ENCODE measurements around the gene TYRO3. TPM values are rescaled to one million over a fixed set of nuclear protein-coding genes. Genes with fewer than 3 reads are reported as not detected.

TYRO3 gene
- total and polyA plus RNA-seq, 4 donors = 3.4 to 9.8 (median 5.2) TPM

DNA sequence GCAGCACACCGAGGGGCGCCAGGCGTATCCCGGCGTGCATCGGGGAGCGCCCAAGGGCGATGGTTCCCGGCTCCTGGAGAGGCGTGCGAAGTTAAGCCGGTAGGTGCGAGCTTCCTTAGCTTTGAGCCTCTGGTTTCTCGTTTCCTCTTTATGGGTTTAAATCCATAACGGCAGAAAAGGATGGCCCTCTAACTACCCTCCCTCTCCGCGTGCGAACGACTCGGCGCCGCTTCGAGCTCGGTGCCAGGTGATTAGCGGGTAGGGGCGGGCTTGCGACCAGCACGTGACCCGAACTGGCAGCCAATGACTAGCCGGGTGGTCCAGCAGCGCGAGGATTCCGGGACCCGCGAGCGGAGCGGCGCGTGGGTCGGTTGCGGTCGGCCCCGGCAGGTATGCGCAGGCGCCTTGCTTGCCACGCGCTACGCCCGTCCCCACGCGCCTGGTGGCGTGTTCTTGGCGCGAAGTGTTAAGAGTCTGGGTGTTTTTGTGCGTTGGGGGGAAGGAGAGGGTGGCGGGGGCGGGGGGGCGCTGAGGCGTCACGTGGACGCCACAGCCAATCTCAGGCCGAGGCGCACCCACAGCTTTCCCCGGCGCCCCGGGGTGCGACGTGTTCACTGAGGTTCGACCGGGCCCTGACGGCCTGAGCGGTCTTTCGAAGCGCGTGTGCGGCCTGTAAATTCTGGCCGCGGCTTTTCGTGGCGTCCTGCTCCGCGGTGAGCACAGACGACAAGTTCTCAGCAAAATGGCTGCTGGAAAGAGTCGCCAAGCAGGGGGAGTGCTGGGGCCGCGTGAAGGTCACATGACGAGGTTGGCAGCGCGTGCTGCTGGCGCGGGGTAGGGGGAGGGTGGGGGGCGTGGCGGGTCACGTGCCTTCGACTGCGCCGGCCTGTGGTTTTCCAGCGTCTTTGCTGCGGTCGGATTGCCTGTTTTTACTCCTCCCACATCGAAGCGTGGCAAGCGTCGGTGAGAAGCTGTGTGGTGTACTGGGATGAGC is 62.5 kb downstream of the TYRO3 start:
- DNase-seq = peak; percentile 87 to 93
- intact Hi-C loops (cut with DNase I) = loop anchor here (1.0 to 5.0 kb wide), 2 partner anchors 39 to 41 kb away; partner anchors contain the start of gene MGA (in 2 of the 2)
- Histone ChIP-seq H3K27ac (ENCODE audit: low read depth in 1 of 2, low read length in 2 of 2) (peak overlapping the region in 1 of 2 donors; percentile 22), H3K4me3 (ENCODE audit: low read length in 2 of 2) (peak overlapping the region; percentile 9 to 21), H3K36me3 (ENCODE audit: control insufficient read depth in 1 of 2, insufficient read depth in 2 of 2, low read length in 1 of 2) (no peaks in the 10 kb centered on the region), H3K4me1 (ENCODE audit: control insufficient read depth in 1 of 2, insufficient read depth in 2 of 2, low read length in 2 of 2) (no peaks in the 10 kb centered on the region), H3K27me3 (ENCODE audit: control insufficient read depth in 1 of 2, insufficient read depth in 2 of 2, low read length in 1 of 2) (no peaks in the 10 kb centered on the region), H3K9me3 (ENCODE audit: control insufficient read depth, low read length) (peaks cover 2% of the 10 kb centered on the region)
- peak; percentile 95 for ATAC-seq (ENCODE audit: low FRiP score)
- WGBS, 2 donors = 0 to 2% methylated on average over 101 to 104 of the region's 104 CpGs

DNA sequence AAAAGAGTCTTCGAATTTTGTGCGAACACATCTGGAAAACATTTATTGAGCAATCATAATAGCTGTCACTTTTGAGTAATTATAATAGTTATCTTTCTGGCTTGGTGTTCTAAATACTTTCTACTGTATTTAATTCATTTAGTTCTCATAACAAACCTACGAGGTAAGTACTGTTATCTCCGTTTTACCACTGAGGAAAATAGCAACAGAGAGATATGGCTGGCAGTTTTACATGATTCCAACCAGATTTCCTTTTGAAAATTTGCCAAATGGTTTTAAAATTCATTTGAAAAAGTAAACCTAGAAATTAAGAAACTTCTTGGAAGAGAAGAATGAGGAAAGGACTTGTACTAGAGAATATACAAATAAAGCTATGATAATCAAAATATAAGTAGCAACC is 63.9 kb downstream of the TYRO3 start:
- Histone ChIP-seq H3K27ac (ENCODE audit: low read depth in 1 of 2, low read length in 2 of 2) (no peak overlapping the region), H3K9me3 (ENCODE audit: control insufficient read depth, low read length) (no peaks in the 10 kb centered on the region), H3K36me3 (ENCODE audit: control insufficient read depth in 1 of 2, insufficient read depth in 2 of 2, low read length in 1 of 2) (no peaks in the 10 kb centered on the region), H3K4me3 (ENCODE audit: low read length in 2 of 2) (no peak overlapping the region), H3K4me1 (ENCODE audit: control insufficient read depth in 1 of 2, insufficient read depth in 2 of 2, low read length in 2 of 2) (no peaks in the 10 kb centered on the region), H3K27me3 (ENCODE audit: control insufficient read depth in 1 of 2, insufficient read depth in 2 of 2, low read length in 1 of 2) (no peaks in the 10 kb centered on the region)
- no peak for DNase-seq
- no peak for ATAC-seq (ENCODE audit: low FRiP score)
- WGBS, 2 donors = 50 to 59% methylated on average over 4 of the region's 4 CpGs
- intact Hi-C loops (cut with DNase I) = loop anchor here in 1 of 2 donors (5.0 kb wide), 1 partner anchor 39 kb away; the partner anchor contains the start of gene MGA

DNA sequence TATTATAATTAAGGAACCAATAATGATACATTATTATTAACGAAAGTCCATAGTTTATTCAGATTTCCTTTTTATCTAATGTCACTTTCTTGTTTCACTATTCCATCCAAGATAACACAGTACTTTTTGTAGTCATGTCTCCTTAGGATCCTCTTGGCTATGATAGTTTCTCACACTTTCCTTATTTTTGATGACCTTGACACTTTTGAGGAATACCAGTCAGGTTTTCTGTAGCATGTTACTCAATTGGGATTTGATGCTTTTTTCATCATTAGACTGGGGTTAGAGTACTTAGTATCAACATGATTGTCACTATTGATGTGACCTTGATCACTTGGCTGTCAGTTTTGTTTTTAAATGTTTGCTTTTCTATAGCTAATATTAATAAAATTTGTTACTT is 68.2 kb downstream of the TYRO3 start:
- Histone ChIP-seq H3K36me3 (ENCODE audit: control insufficient read depth in 1 of 2, insufficient read depth in 2 of 2, low read length in 1 of 2) (no peaks in the 10 kb centered on the region), H3K27ac (ENCODE audit: low read depth in 1 of 2, low read length in 2 of 2) (no peak overlapping the region), H3K4me1 (ENCODE audit: control insufficient read depth in 1 of 2, insufficient read depth in 2 of 2, low read length in 2 of 2) (no peaks in the 10 kb centered on the region), H3K4me3 (ENCODE audit: low read length in 2 of 2) (no peak overlapping the region), H3K9me3 (ENCODE audit: control insufficient read depth, low read length) (no peaks in the 10 kb centered on the region), H3K27me3 (ENCODE audit: control insufficient read depth in 1 of 2, insufficient read depth in 2 of 2, low read length in 1 of 2) (no peaks in the 10 kb centered on the region)
- DNase-seq (no peak), ATAC-seq (ENCODE audit: low FRiP score) (no peak)
- 96 to 100% methylated on average over 1 of the region's 1 CpG for WGBS, 2 donors
- intact Hi-C loops (cut with DNase I) = no loop called here

DNA sequence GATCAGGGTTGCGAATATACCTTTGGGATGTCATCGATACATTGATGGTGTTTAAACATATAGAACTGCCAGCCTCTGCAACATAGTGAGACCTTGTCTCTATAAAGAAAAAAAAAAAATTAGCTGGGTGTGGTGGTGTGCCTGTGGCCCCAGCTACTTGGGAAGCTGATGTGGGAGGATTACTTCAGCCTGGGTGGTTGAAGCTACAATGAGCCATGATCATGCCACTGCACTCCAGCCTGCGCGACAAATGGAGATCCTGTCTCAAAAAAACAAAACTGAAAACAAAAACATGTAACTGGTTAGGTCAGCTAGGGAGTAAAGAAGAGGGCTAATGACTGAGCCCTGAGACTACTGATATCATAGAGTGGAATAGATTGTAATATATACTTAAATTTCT is 70.5 kb downstream of the TYRO3 start:
- intact Hi-C loops (cut with DNase I) = no loop called here
- Histone ChIP-seq H3K9me3 (ENCODE audit: control insufficient read depth, low read length) (no peaks in the 10 kb centered on the region), H3K4me1 (ENCODE audit: control insufficient read depth in 1 of 2, insufficient read depth in 2 of 2, low read length in 2 of 2) (no peaks in the 10 kb centered on the region), H3K27me3 (ENCODE audit: control insufficient read depth in 1 of 2, insufficient read depth in 2 of 2, low read length in 1 of 2) (no peaks in the 10 kb centered on the region), H3K27ac (ENCODE audit: low read depth in 1 of 2, low read length in 2 of 2) (no peak overlapping the region), H3K4me3 (ENCODE audit: low read length in 2 of 2) (no peak overlapping the region), H3K36me3 (ENCODE audit: control insufficient read depth in 1 of 2, insufficient read depth in 2 of 2, low read length in 1 of 2) (no peaks in the 10 kb centered on the region)
- DNase-seq (no peak), ATAC-seq (ENCODE audit: low FRiP score) (no peak)
- 91 to 97% methylated on average over 4 of the region's 4 CpGs for WGBS, 2 donors

DNA sequence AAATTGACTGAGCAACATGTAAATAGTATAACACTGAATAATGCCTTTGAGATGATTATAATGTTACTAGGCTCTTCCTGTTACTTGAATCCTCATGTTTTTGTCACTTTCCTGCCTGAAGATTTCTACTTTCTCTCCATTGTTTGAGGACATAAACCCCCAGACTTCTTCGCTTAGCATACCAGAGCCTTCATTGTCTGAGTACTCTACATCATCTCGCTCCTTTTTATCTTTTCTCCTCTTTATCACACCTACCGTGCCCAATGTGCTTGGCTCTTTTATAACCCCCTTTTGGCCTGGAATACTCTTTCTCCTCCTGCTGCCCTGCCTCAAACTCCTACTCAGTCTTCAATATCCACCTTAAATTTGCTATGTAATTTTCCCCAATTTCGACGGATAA is 70.9 kb downstream of the TYRO3 start:
- no peak overlapping the region for H3K4me3 ChIP-seq (ENCODE audit: low read length in 2 of 2)
- WGBS, 2 donors = 67 to 79% methylated on average over 5 of the region's 5 CpGs
- H3K4me1 ChIP-seq (ENCODE audit: control insufficient read depth in 1 of 2, insufficient read depth in 2 of 2, low read length in 2 of 2) = no peaks in the 10 kb centered on the region
- intact Hi-C loops (cut with DNase I) = no loop called here
- H3K36me3 ChIP-seq (ENCODE audit: control insufficient read depth in 1 of 2, insufficient read depth in 2 of 2, low read length in 1 of 2) = no peaks in the 10 kb centered on the region
- H3K27me3 ChIP-seq (ENCODE audit: control insufficient read depth in 1 of 2, insufficient read depth in 2 of 2, low read length in 1 of 2) = no peaks in the 10 kb centered on the region
- DNase-seq (no peak), ATAC-seq (ENCODE audit: low FRiP score) (no peak)
- H3K9me3 ChIP-seq (ENCODE audit: control insufficient read depth, low read length) = no peaks in the 10 kb centered on the region
- H3K27ac ChIP-seq (ENCODE audit: low read depth in 1 of 2, low read length in 2 of 2) = no peak overlapping the region

DNA sequence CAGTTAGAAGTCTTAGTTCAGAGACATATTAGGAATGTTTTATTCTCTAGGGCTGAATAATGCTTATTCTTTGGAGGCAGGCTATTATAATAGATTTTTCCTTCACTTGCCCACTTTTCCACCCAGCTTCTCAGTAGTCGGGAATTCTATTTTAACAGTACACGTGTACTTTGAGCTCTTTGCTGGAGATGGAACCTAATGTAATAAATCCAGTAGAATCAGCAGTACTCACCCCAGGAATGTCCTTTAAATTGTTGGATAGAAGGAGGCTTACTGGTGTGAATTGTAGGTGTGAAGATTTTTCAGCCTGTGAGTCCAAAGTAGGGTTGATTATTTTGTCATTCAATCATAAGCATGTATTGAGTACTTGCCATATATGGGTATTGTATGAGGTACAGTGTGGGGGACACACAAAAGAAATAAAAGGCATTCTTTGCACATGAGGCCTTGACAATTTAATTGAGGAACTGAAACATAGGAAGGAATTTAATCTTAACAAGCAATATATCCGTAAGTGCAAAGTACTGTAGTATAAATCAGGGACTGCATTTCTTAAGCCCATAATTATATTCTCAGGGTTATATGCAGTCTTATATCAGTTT is 71.7 kb downstream of the TYRO3 start:
- no peaks in the 10 kb centered on the region for H3K4me1 ChIP-seq (ENCODE audit: control insufficient read depth in 1 of 2, insufficient read depth in 2 of 2, low read length in 2 of 2)
- no peak for DNase-seq

DNA sequence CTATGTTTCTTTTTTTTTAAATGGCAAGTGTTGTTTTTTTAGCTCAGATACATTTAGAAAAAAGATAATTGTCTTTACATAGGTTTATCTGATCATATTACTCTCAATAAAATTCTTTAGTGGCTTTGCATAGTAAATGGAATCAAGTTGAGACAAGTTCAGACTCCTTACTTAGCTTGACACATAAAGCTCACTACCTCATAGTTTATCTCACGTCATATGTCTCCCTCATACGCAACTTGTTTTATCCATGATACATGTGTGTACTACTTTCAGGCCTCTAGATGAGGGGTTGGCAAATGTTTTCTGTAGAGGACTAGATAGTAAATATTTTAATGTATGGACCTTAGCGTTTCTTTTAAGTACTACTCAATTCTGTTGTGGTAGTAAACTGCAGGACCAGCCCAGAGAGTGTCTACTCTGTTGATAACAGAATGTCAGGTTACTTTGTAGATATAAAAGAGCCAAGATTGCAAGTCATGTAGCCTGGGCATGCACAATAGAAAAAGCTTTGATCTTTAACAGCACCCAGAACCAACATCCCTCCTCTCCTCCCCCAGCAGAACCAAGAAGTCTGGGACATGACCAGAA is 73.0 kb downstream of the TYRO3 start:
- Histone ChIP-seq H3K27me3 (ENCODE audit: control insufficient read depth in 1 of 2, insufficient read depth in 2 of 2, low read length in 1 of 2) (no peaks in the 10 kb centered on the region), H3K9me3 (ENCODE audit: control insufficient read depth, low read length) (no peaks in the 10 kb centered on the region), H3K4me3 (ENCODE audit: low read length in 2 of 2) (no peak overlapping the region), H3K4me1 (ENCODE audit: control insufficient read depth in 1 of 2, insufficient read depth in 2 of 2, low read length in 2 of 2) (no peaks in the 10 kb centered on the region), H3K27ac (ENCODE audit: low read depth in 1 of 2, low read length in 2 of 2) (no peak overlapping the region), H3K36me3 (ENCODE audit: control insufficient read depth in 1 of 2, insufficient read depth in 2 of 2, low read length in 1 of 2) (no peaks in the 10 kb centered on the region)
- intact Hi-C loops (cut with DNase I) = no loop called here
- ATAC-seq (ENCODE audit: low FRiP score) = no peak
- DNase-seq = no peak
- WGBS, 2 donors = 90 to 94% methylated on average over 3 of the region's 3 CpGs

More for the DNA sequence above, 71.7 kb downstream of the TYRO3 start:
- intact Hi-C loops (cut with DNase I) = no loop called here
- no peak for ATAC-seq (ENCODE audit: low FRiP score)
- H3K27me3 ChIP-seq (ENCODE audit: control insufficient read depth in 1 of 2, insufficient read depth in 2 of 2, low read length in 1 of 2) = no peaks in the 10 kb centered on the region
- no peak overlapping the region for H3K4me3 ChIP-seq (ENCODE audit: low read length in 2 of 2)
- H3K9me3 ChIP-seq (ENCODE audit: control insufficient read depth, low read length) = no peaks in the 10 kb centered on the region
- no peak overlapping the region for H3K27ac ChIP-seq (ENCODE audit: low read depth in 1 of 2, low read length in 2 of 2)
- H3K36me3 ChIP-seq (ENCODE audit: control insufficient read depth in 1 of 2, insufficient read depth in 2 of 2, low read length in 1 of 2) = no peaks in the 10 kb centered on the region
- 37 to 40% methylated on average over 3 of the region's 3 CpGs for WGBS, 2 donors
